Neuronal stem cell (in vitro differentiated cells): ENCODE results near the gene DPPA4.
"Not testable (repeated sequence)": the region's sequence is repeated elsewhere in the genome, so short reads cannot be mapped to it uniquely, and the experiment has no call there.

Experiments used
- DNase-seq: peaks from one replicate; pipeline ENCODE4 v3.0.0-alpha.2; 2013; ENCODE audit warnings: low spot score
- H2AFZ ChIP-seq: one replicate; pipeline ENCODE4 v1.6.1; 2013; ENCODE audit warnings: mild to moderate bottlenecking, low read length, inconsistent platforms
- H2AK5ac ChIP-seq: 2 replicates; pipeline ENCODE4 v1.6.1; 2013; ENCODE audit warnings: low read depth, mild to moderate bottlenecking, inconsistent platforms, low read length, moderate library complexity, mixed read lengths
- H2BK120ac ChIP-seq: 2 replicates; pipeline ENCODE4 v1.6.1; 2013; ENCODE audit warnings: low read depth, mild to moderate bottlenecking, inconsistent platforms, low read length, moderate library complexity, mixed read lengths
- H2BK12ac ChIP-seq: one replicate; pipeline ENCODE4 v1.6.1; 2013; ENCODE audit warnings: low read length, inconsistent platforms
- H2BK15ac ChIP-seq: 2 replicates; pipeline ENCODE4 v1.6.1; 2013; ENCODE audit warnings: mild to moderate bottlenecking, low read length, inconsistent platforms, mixed read lengths
- H2BK5ac ChIP-seq: one replicate; pipeline ENCODE4 v1.6.1; 2013; ENCODE audit warnings: inconsistent platforms, mild to moderate bottlenecking, low read length, moderate library complexity
- H3K14ac ChIP-seq: one replicate; pipeline ENCODE4 v1.6.1; 2013; ENCODE audit warnings: low read length, inconsistent platforms
- H3K18ac ChIP-seq: 2 replicates; pipeline ENCODE4 v1.6.1; 2013; ENCODE audit warnings: low read length, inconsistent platforms
- H3K23ac ChIP-seq: 2 replicates; pipeline ENCODE4 v1.6.1; 2013; ENCODE audit warnings: low read depth, mild to moderate bottlenecking, mixed read lengths, low read length, inconsistent platforms; ENCODE audit not compliant: poor library complexity
- H3K27ac ChIP-seq: replicated peaks from 3 replicates; pipeline ENCODE4 v1.5.1; 2013; ENCODE audit warnings: low read length, inconsistent platforms
- H3K27me3 ChIP-seq, 3 experiments: 2 replicates each; pipeline ENCODE4 v1.6.1; 2013; ENCODE audit warnings: low read length in 3 of 3, mild to moderate bottlenecking in 2 of 3, inconsistent platforms in 1 of 3, low read depth in 1 of 3, mixed read lengths in 1 of 3, moderate library complexity in 1 of 3; ENCODE audit not compliant: control insufficient read depth in 3 of 3, insufficient read depth in 3 of 3
- H3K36me3 ChIP-seq, 2 donors: replicated peaks in 1 of 2; 2 replicates each; pipeline ENCODE4 v1.6.1; 2013; ENCODE audit warnings: low read length in 2 of 2; ENCODE audit not compliant: control insufficient read depth in 2 of 2, insufficient read depth in 2 of 2
- H3K4ac ChIP-seq: 2 replicates; pipeline ENCODE4 v1.6.1; 2013; ENCODE audit warnings: inconsistent platforms, mild to moderate bottlenecking, low read length, moderate library complexity
- H3K4me1 ChIP-seq, 2 donors: 1 replicate in 1 of 2; 2 replicates in 1 of 2; pipeline ENCODE4 v1.6.1; 2013; ENCODE audit warnings: low read length in 2 of 2, low read depth in 1 of 2; ENCODE audit not compliant: control insufficient read depth in 2 of 2, insufficient read depth in 1 of 2
- H3K4me2 ChIP-seq: one replicate; pipeline ENCODE4 v1.6.1; 2013; ENCODE audit warnings: mild to moderate bottlenecking, low read length, inconsistent platforms; ENCODE audit not compliant: insufficient read depth, poor library complexity, severe bottlenecking
- H3K4me3 ChIP-seq, 2 donors: 2 replicates each; pipeline ENCODE4 v1.5.1; 2013; ENCODE audit warnings: low read length in 2 of 2, mild to moderate bottlenecking in 2 of 2, inconsistent platforms in 1 of 2, moderate library complexity in 1 of 2
- H3K79me1 ChIP-seq: one replicate; pipeline ENCODE4 v1.6.1; 2013; ENCODE audit warnings: low read depth, mild to moderate bottlenecking, inconsistent platforms, low read length, moderate library complexity
- H3K9ac ChIP-seq: one replicate; pipeline ENCODE4 v1.6.1; 2013; ENCODE audit warnings: mild to moderate bottlenecking, low read depth, low read length, inconsistent platforms; ENCODE audit not compliant: poor library complexity
- H3K9me3 ChIP-seq, 2 donors: replicated peaks in 1 of 2; 2 replicates each; pipeline versions ENCODE3 to v1.6.1; 2013; ENCODE audit warnings: low read length in 2 of 2, mild to moderate bottlenecking in 2 of 2, inconsistent platforms in 1 of 2, low read depth in 1 of 2, mixed read lengths in 1 of 2, moderate library complexity in 1 of 2; ENCODE audit not compliant: control insufficient read depth in 2 of 2, insufficient read depth in 1 of 2
- H4K8ac ChIP-seq: one replicate; pipeline ENCODE4 v1.6.1; 2013; ENCODE audit warnings: low read depth, mild to moderate bottlenecking, inconsistent platforms, low read length, moderate library complexity
- H4K91ac ChIP-seq: one replicate; pipeline ENCODE4 v1.6.1; 2013; ENCODE audit warnings: low read length, low read depth, mild to moderate bottlenecking, inconsistent platforms; ENCODE audit not compliant: poor library complexity
- WGBS, 2 donors: extraction: QIAGEN DNeasy Blood & Tissue Kit; methylation state at CpG; one replicate each; pipeline ENCODE4 v1.1.7; 2013; ENCODE audit warnings: missing lambda C conversion rate in 2 of 2, mixed read lengths in 1 of 2; ENCODE audit not compliant: insufficient read length in 2 of 2, insufficient replicate concordance in 1 of 2; ENCODE audit errors: extremely low coverage in 2 of 2; 5-methylcytosine and 5-hydroxymethylcytosine counted together

DPPA4 gene

DNA sequence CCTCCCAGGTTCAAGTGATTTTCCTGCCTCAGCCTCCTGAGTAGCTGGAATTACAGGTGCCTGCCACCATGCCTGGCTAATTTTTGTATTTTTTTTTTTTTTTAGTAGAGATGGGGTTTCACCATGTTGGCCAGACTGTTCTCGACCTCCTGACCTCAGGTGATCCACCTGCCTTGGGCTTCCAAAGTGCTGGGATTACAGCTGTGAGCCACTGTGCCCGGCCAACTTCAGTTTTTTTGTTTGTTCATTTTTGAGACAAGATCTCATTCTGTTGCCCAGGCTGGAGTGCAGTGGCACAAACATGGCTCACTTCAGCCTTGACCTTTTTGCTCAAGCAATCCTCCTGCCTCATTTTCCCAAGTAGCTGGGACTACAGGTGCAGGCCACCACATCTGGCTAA, 21.5 kb upstream of the DPPA4 start:
- not testable (repeated sequence) for H2BK5ac ChIP-seq, H3K9me3 ChIP-seq, H3K4ac ChIP-seq, H4K91ac ChIP-seq, H4K8ac ChIP-seq, H2AK5ac ChIP-seq, H2BK12ac ChIP-seq, H3K9ac ChIP-seq, H3K36me3 ChIP-seq, H3K14ac ChIP-seq, H3K27me3 ChIP-seq, H3K4me3 ChIP-seq, H2AFZ ChIP-seq, H3K27ac ChIP-seq, H3K4me2 ChIP-seq, H3K79me1 ChIP-seq, DNase-seq, H3K23ac ChIP-seq, H2BK15ac ChIP-seq
- Histone ChIP-seq H3K18ac (peak overlapping the region; percentile 25), H2BK120ac (peak overlapping the region; percentile 53), H3K4me1 (peaks cover 5 to 13% of the 10 kb centered on the region in 2 donors)
- whole genome bisulfite sequencing, 2 donors: no CpG with 5 or more reads among the region's 2 CpGs

DNA sequence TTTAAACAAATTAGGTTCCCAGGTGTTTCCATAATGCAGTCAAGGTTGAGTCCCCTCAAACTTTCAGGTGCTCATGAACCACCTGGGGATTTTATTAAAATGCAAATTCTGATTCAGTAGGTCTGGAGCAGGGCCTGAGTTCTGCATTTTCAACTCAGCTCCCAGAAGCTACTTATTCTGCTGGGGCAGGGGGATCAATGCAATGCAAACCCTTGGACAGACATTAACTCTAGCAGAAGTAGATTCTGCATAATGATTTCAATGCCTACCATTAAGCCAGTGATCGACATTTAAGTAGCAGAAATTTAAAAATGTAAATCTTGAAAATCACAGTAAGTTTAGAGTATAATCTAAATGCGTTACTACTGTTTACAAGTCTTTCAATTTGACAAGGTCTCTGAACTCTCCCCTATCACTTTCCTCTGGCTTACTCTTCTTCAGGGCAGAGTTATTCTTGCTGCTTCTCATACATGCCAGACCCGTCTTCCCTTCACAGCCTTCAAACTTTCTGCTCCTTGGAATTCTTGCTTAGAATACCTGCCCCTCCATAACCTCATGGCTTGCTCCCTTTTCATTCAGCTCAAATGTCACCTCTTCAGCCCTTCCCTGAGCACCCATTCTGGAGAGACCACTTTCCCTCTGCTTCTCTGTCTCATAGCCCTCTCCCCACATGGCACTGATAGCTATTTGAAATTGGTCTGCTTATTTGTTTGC, 19.3 kb upstream of the DPPA4 start:
- Histone ChIP-seq H2BK5ac (no peak overlapping the region), H3K79me1 (no peaks in the 10 kb centered on the region)
- no CpG with 5 or more reads among the region's 3 CpGs for WGBS, 2 donors

DNA sequence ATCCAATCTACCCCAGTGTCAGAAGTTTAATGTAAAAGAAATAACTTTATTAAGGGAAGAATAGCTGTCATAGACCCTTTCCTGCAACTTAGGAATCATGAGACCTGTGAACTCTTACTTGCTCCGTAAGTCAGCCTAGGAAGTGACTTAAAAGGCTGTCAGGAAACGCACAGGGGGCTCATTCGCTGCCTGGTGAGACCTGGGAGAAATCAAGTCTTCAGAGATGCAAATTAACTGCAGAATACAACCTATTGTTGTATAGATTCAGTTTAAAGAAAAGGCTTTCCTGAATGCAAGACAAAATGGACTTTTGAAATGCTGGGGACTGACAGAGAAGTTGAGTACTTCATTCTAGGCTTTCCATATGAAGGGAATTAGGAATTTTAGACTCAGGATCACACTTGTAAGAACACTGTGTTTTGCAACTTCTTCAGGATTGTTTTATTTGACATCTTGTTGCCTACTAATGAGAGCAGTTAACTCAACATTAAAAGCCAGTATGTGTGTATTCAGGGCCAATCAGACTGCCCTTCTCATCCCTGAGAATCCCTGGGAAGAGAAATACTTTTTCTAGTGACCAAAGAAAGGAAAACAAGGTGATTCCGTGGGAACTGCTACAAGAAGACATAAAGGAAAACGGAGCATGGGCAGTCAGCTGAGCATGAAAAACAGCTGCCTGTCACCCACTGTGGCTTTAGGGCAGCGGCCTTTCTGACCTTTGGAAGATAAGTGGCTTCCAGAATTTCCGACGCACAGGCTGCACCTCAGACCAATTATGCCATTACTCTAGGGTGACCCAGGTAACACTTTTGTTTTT, 18.5 kb upstream of the DPPA4 start:
- peak overlapping the region; percentile 90 for H3K27ac ChIP-seq
- H3K36me3 ChIP-seq: no peaks in the 10 kb centered on the region
- H3K4me1 ChIP-seq: peaks cover 10 to 28% of the 10 kb centered on the region in 2 donors
- H4K91ac ChIP-seq: no peak overlapping the region
- no peak overlapping the region for H3K14ac ChIP-seq
- H3K18ac ChIP-seq: no peak overlapping the region
- no peak overlapping the region for H3K9ac ChIP-seq
- H3K4me3 ChIP-seq: peak overlapping the region in 1 of 2 donors; percentile 35
- no peak overlapping the region for H2BK15ac ChIP-seq
- peak overlapping the region; percentile 30 for H3K4me2 ChIP-seq
- no peak overlapping the region for H2AFZ ChIP-seq
- no peak overlapping the region for H2BK12ac ChIP-seq
- H3K23ac ChIP-seq: no peak overlapping the region
- no peak overlapping the region for H4K8ac ChIP-seq
- no peak overlapping the region for H2AK5ac ChIP-seq
- no peaks in the 10 kb centered on the region for H3K79me1 ChIP-seq
- H2BK120ac ChIP-seq: no peak overlapping the region
- no CpG with 5 or more reads among the region's 8 CpGs for WGBS, 2 donors
- H3K4ac ChIP-seq: no peak overlapping the region
- peak; percentile 58 for DNase-seq
- no peaks in the 10 kb centered on the region for H3K9me3 ChIP-seq
- no peak overlapping the region for H2BK5ac ChIP-seq
- no peaks in the 10 kb centered on the region for H3K27me3 ChIP-seq

More for the DNA sequence above, 19.3 kb upstream of the DPPA4 start:
- H3K27ac ChIP-seq: peak overlapping the region; percentile 90
- H3K36me3 ChIP-seq: no peaks in the 10 kb centered on the region
- H3K4ac ChIP-seq: no peak overlapping the region
- H2AFZ ChIP-seq: no peak overlapping the region
- no peak overlapping the region for H2BK15ac ChIP-seq
- H3K4me2 ChIP-seq: no peak overlapping the region
- no peak overlapping the region for H3K9ac ChIP-seq
- DNase-seq: no peak
- no peak overlapping the region for H2BK120ac ChIP-seq
- H3K27me3 ChIP-seq: no peaks in the 10 kb centered on the region
- H2BK12ac ChIP-seq: no peak overlapping the region
- H4K8ac ChIP-seq: no peak overlapping the region
- no peak overlapping the region for H4K91ac ChIP-seq
- H3K23ac ChIP-seq: no peak overlapping the region
- no peak overlapping the region for H3K18ac ChIP-seq
- no peaks in the 10 kb centered on the region for H3K9me3 ChIP-seq
- no peak overlapping the region for H2AK5ac ChIP-seq
- no peak overlapping the region for H3K14ac ChIP-seq
- no peak overlapping the region for H3K4me3 ChIP-seq
- peaks cover 10 to 28% of the 10 kb centered on the region in 2 donors for H3K4me1 ChIP-seq

DNA sequence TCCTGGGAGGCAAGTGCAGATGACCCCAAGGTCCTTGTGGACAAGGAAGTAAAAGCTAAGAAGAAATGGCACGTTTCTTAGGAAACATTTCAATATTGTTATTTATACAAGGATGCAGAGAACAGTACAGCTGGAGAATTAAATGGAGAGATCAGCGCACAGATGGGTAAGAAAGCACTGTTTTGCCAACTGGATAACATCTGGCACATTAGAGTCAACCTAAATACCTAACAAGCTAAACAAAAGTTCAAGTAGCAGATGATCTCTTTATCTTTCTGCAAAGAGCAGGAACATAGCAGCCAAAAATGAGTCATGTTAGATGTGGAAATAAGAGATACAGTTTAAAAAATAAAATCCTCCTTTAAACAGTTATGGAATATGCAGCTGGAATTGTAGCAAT, 15.7 kb upstream of the DPPA4 start:
- H3K4me1 ChIP-seq: peaks cover 13 to 30% of the 10 kb centered on the region in 2 donors
- no peak overlapping the region for H3K18ac ChIP-seq
- WGBS, 2 donors: no CpG with 5 or more reads among the region's 2 CpGs
- no peak overlapping the region for H4K8ac ChIP-seq
- H2AFZ ChIP-seq: no peak overlapping the region
- H3K4me2 ChIP-seq: no peak overlapping the region
- H3K4me3 ChIP-seq: no peak overlapping the region
- no peaks in the 10 kb centered on the region for H3K79me1 ChIP-seq
- no peaks in the 10 kb centered on the region for H3K9me3 ChIP-seq
- no peak overlapping the region for H3K9ac ChIP-seq
- H4K91ac ChIP-seq: no peak overlapping the region
- DNase-seq: no peak
- H3K4ac ChIP-seq: no peak overlapping the region
- no peak overlapping the region for H2BK120ac ChIP-seq
- no peak overlapping the region for H3K27ac ChIP-seq
- H2AK5ac ChIP-seq: no peak overlapping the region
- H3K23ac ChIP-seq: no peak overlapping the region
- H2BK5ac ChIP-seq: no peak overlapping the region
- H3K14ac ChIP-seq: no peak overlapping the region
- no peak overlapping the region for H2BK12ac ChIP-seq
- H3K27me3 ChIP-seq: no peaks in the 10 kb centered on the region
- H2BK15ac ChIP-seq: no peak overlapping the region
- no peaks in the 10 kb centered on the region for H3K36me3 ChIP-seq
